Caco-2 (cell line): Measurements from ENCODE around the gene NDUFA8. TPM values are rescaled to one million over a fixed set of nuclear protein-coding genes. Genes with fewer than 3 reads are reported as not detected.

Source experiments
- BruUV-seq: library from RNA; stranded (reverse); fragments of 400-500 nt; replicated peaks from 2 replicates; lab custom pipeline; 2021; lab: Mats Ljungman, UMichigan
- CTCF ChIA-PET: fragments of 300-600 bp; sonication (Branson Sonifier 250); formaldehyde crosslinking; loops from one replicate; lab custom pipeline; 2022; ENCODE audit warnings: antibody characterized with exemption; lab: Charles Lee
- POLR2A ChIA-PET: fragments of 300-600 bp; sonication (Branson Sonifier 250); formaldehyde crosslinking; loops from one replicate; lab custom pipeline; 2022; ENCODE audit warnings: antibody characterized with exemption; lab: Charles Lee
- DNase-seq, 2 experiments: peaks; one replicate each; pipeline versions ENCODE4 v3.0.0 to v3.0.0-alpha.2; 2020 to 2022
- H3K27me3 ChIP-seq: replicated peaks from 2 replicates; pipeline ENCODE4 v1.6.0; 2011; ENCODE audit warnings: low read length; ENCODE audit not compliant: control insufficient read depth, insufficient read depth
- H3K36me3 ChIP-seq: 2 replicates; pipeline ENCODE4 v1.5.1; 2011; ENCODE audit warnings: low read length; ENCODE audit not compliant: control insufficient read depth, insufficient read depth
- H3K4me1 ChIP-seq: fragments of 250-450 bp; sonication (Bioruptor Pico); 2 replicates; pipeline ENCODE4 v1.5.1; 2020; ENCODE audit warnings: mild to moderate bottlenecking
- H3K4me3 ChIP-seq: 2 replicates; pipeline ENCODE4 v1.5.1; 2011; ENCODE audit warnings: low read depth, mild to moderate bottlenecking, control low read depth, low read length
- H3K9me3 ChIP-seq: fragments of 250-450 bp; sonication (Bioruptor Pico); 2 replicates; pipeline ENCODE4 v1.5.1; 2020; ENCODE audit warnings: mild to moderate bottlenecking, moderate library complexity
- H3K27ac Mint-ChIP-seq: one replicate; pipeline ENCODE4 v1.8.0; 2022; ENCODE audit warnings: mixed read lengths; ENCODE audit not compliant: unreplicated experiment
- H3K27me3 Mint-ChIP-seq: one replicate; pipeline ENCODE4 v1.8.0; 2022; ENCODE audit warnings: mixed read lengths; ENCODE audit not compliant: insufficient read depth, unreplicated experiment
- H3K36me3 Mint-ChIP-seq: one replicate; pipeline ENCODE4 v1.8.0; 2022; ENCODE audit warnings: mild to moderate bottlenecking, mixed read lengths; ENCODE audit not compliant: insufficient read depth, unreplicated experiment
- H3K4me1 Mint-ChIP-seq: one replicate; pipeline ENCODE4 v1.8.0; 2022; ENCODE audit warnings: low read depth, mixed read lengths; ENCODE audit not compliant: unreplicated experiment
- H3K4me3 Mint-ChIP-seq: one replicate; pipeline ENCODE4 v1.8.0; 2022; ENCODE audit warnings: mild to moderate bottlenecking, moderate library complexity, mixed read lengths; ENCODE audit not compliant: unreplicated experiment
- H3K9me3 Mint-ChIP-seq: one replicate; pipeline ENCODE4 v1.8.0; 2022; ENCODE audit warnings: mixed read lengths; ENCODE audit not compliant: unreplicated experiment
- CTCF ChIP-seq, 2 experiments: fragments of 200-600 bp in 1 of 2; IDR thresholded peaks; 1 replicate in 1 of 2; 2 replicates in 1 of 2; pipeline versions ENCODE4 v1.5.1 to v1.8.0; 2011 to 2022; ENCODE audit warnings: antibody characterized with exemption in 1 of 2, control low read depth in 1 of 2, inconsistent platforms in 1 of 2, low read depth in 1 of 2, low read length in 1 of 2, mild to moderate bottlenecking in 1 of 2, moderate library complexity in 1 of 2; ENCODE audit not compliant: insufficient read depth in 1 of 2, severe bottlenecking in 1 of 2, unreplicated experiment in 1 of 2
- intact Hi-C: fragments of 100-400 bp; cut with micrococcal nuclease; formaldehyde crosslinking; loops from one replicate; pipeline ENCODE4 v1.10.0; 2022; ENCODE audit not compliant: unreplicated experiment
- total RNA-seq: library from RNA; stranded (reverse); gene quantifications from 2 replicates; pipeline ENCODE4 v1.2.3, GENCODE V29; 2022

NDUFA8 gene
- total RNA-seq, 1 experiment from 2014 or later, result 58.0 TPM

- no peak overlapping the region for H3K4me3 Mint-ChIP-seq
- CTCF ChIA-PET, result interaction anchor here (2.0 kb wide), 1 partner anchor 17 kb away, joined by 10 read pairs; no protein-coding TSS in a partner anchor
These were observed 43.5 kb downstream of the NDUFA8 start for GRCh38 chr9:122116040-122116439.

GRCh38 chr9:122115176-122116035, 44.2 kb downstream of the NDUFA8 start:
- DNase-seq, result peak in 1 of 2 experiments; percentile 21
- POLR2A ChIA-PET, result no interaction called here
- Histone ChIP-seq H3K4me1 (no peaks in the 10 kb centered on the region), H3K4me3 (no peak overlapping the region), H3K27me3 (no peaks in the 10 kb centered on the region), H3K9me3 (no peaks in the 10 kb centered on the region), H3K36me3 (no peaks in the 10 kb centered on the region)
- no peak overlapping the region for H3K4me3 Mint-ChIP-seq
- H3K9me3 Mint-ChIP-seq, result no peaks in the 10 kb centered on the region
- peaks cover 3% of the 10 kb centered on the region for H3K27me3 Mint-ChIP-seq
- no peaks in the 10 kb centered on the region for H3K4me1 Mint-ChIP-seq
- intact Hi-C loops, result no loop called here
- no peak overlapping the region for H3K27ac Mint-ChIP-seq
- no peaks in the 10 kb centered on the region for H3K36me3 Mint-ChIP-seq
- BruUV-seq, result no TSS peak
- CTCF ChIA-PET, result interaction anchor here (2.0 kb wide), 1 partner anchor 16 kb away, joined by 10 read pairs; no protein-coding TSS in a partner anchor
- TF ChIP-seq CTCF (IDR thresholded peaks at IDR 0.05; ENCODE audit: insufficient read depth in 1 of 2, low read depth in 1 of 2, low read length in 1 of 2, severe bottlenecking in 1 of 2, unreplicated experiment in 1 of 2), result no peak

More at GRCh38 chr9:122116040-122116439, 43.5 kb downstream of the NDUFA8 start:
- Mint-ChIP-seq H3K27me3 (peaks cover 3% of the 10 kb centered on the region), H3K36me3 (no peaks in the 10 kb centered on the region), H3K9me3 (no peaks in the 10 kb centered on the region), H3K27ac (no peak overlapping the region), H3K4me1 (no peaks in the 10 kb centered on the region)
- H3K36me3 ChIP-seq, result no peaks in the 10 kb centered on the region
- intact Hi-C loops, result no loop called here
- TF ChIP-seq CTCF (IDR thresholded peaks at IDR 0.05; ENCODE audit: insufficient read depth in 1 of 2, low read depth in 1 of 2, low read length in 1 of 2, severe bottlenecking in 1 of 2, unreplicated experiment in 1 of 2), result no peak
- no peaks in the 10 kb centered on the region for H3K9me3 ChIP-seq
- POLR2A ChIA-PET, result no interaction called here
- DNase-seq, result no peak
- no peak overlapping the region for H3K4me3 ChIP-seq
- BruUV-seq, result no TSS peak
- H3K4me1 ChIP-seq, result no peaks in the 10 kb centered on the region
- H3K27me3 ChIP-seq, result no peaks in the 10 kb centered on the region

- H3K27ac Mint-ChIP-seq, result no peak overlapping the region
These were observed 46.0 kb downstream of the NDUFA8 start for GRCh38 chr9:122113574-122113973.

More at GRCh38 chr9:122113574-122113973, 46.0 kb downstream of the NDUFA8 start:
- Mint-ChIP-seq H3K27me3 (peaks cover 3% of the 10 kb centered on the region), H3K4me3 (no peak overlapping the region), H3K4me1 (no peaks in the 10 kb centered on the region), H3K9me3 (no peaks in the 10 kb centered on the region), H3K36me3 (no peaks in the 10 kb centered on the region)
- intact Hi-C loops, result no loop called here
- no peak for TF ChIP-seq CTCF (IDR thresholded peaks at IDR 0.05; ENCODE audit: insufficient read depth in 1 of 2, low read depth in 1 of 2, low read length in 1 of 2, severe bottlenecking in 1 of 2, unreplicated experiment in 1 of 2)
- Histone ChIP-seq H3K9me3 (no peaks in the 10 kb centered on the region), H3K36me3 (no peaks in the 10 kb centered on the region), H3K4me3 (no peak overlapping the region), H3K27me3 (no peaks in the 10 kb centered on the region), H3K4me1 (no peaks in the 10 kb centered on the region)
- DNase-seq, result no peak
- POLR2A ChIA-PET, result no interaction called here
- no TSS peak for BruUV-seq
- CTCF ChIA-PET, result no interaction called here
